Astrocyte of the cerebellum (primary cell): ENCODE results near the gene LNPEP.
A peak's percentile ranks its signal among the peaks of the same experiment; 100 is the strongest.

Source experiments
- DNase-seq: peaks from one replicate; pipeline ENCODE4 v3.0.0-alpha.2; 2011; ENCODE audit warnings: low read depth
- H3K4me3 ChIP-seq: 2 replicates; pipeline ENCODE4 v1.5.1; 2011; ENCODE audit warnings: mild to moderate bottlenecking, low read depth, low read length, moderate library complexity
- CTCF ChIP-seq: IDR thresholded peaks from 2 replicates; pipeline ENCODE4 v1.5.1; 2012; ENCODE audit warnings: low read length, low read depth, moderate library complexity, mild to moderate bottlenecking; ENCODE audit errors: missing control alignments
- in situ Hi-C: cut with HindIII; loops from 2 replicates; pipeline ENCODE4 v1.10.0; 2017; ENCODE audit warnings: low sequenced_read_pairs

Gene LNPEP

GRCh38 chr5:96932026-96932425, 3.9 kb upstream of the LNPEP start:
- in situ Hi-C loops, result no loop called here
- DNase-seq, result no peak
- TF ChIP-seq CTCF, result no peak
- H3K4me3 ChIP-seq, result no peak overlapping the region

GRCh38 chr5:96933764-96934707, 1.8 kb upstream of the LNPEP start:
- TF ChIP-seq CTCF, result no peak
- H3K4me3 ChIP-seq, result peak overlapping the region; percentile 70
- in situ Hi-C loops, result no loop called here
- DNase-seq, result peak; percentile 26

GRCh38 chr5:96934708-96935558, 947 bp upstream of the LNPEP start:
- H3K4me3 ChIP-seq, result peak overlapping the region; percentile 70
- peak; percentile 51 for DNase-seq
- no peak for TF ChIP-seq CTCF
- in situ Hi-C loops, result no loop called here

GRCh38 chr5:96936431-96937320, 796 bp downstream of the LNPEP start:
- H3K4me3 ChIP-seq, result peak overlapping the region; percentile 70
- DNase-seq, result no peak
- in situ Hi-C loops, result no loop called here
- no peak for TF ChIP-seq CTCF

GRCh38 chr5:96940586-96940985, 4.7 kb downstream of the LNPEP start:
- no peak for DNase-seq
- no peak for TF ChIP-seq CTCF
- in situ Hi-C loops, result no loop called here
- no peak overlapping the region for H3K4me3 ChIP-seq

- DNase-seq, result no peak
- no peak for TF ChIP-seq CTCF
- in situ Hi-C loops, result no loop called here
- no peak overlapping the region for H3K4me3 ChIP-seq
Observed at GRCh38 chr5:96941140-96941539, 5.3 kb downstream of the LNPEP start.
